AG10803 (cell line): ENCODE data around the gene SAMD4A.

Experiments
- DNase-seq: peaks from one replicate; pipeline ENCODE4 v3.0.0; 2010; ENCODE audit warnings: low read depth
- H3K4me3 ChIP-seq: 2 replicates; pipeline ENCODE4 v1.5.1; 2011; ENCODE audit warnings: mild to moderate bottlenecking, low read length, control low read depth
- CTCF ChIP-seq: conservative IDR thresholded peaks from 2 replicates; pipeline ENCODE4 v1.5.1; 2011; ENCODE audit warnings: mild to moderate bottlenecking, low read length, control low read depth, inconsistent platforms

SAMD4A gene

DNA sequence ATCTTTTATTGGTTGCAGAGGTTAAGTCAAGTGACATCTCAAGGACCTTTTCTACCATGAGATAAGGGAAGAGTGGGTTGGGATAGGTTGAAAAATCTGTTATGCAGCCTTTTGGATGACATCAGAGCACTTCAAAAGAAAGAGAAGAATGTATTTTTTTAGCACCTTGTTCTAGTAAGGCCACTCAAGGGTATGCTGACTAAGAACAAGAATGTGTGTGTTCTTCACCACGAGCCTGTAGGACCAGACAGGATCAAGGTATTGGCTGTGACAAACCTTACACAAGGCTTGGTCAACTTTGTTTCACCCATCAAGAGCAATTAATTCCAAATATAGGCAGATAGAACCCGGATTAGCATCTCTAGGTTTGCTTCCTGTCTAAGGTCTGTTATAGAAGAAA lies 142.5 kb downstream of the SAMD4A start:
- TF ChIP-seq CTCF: no peak
- H3K4me3 ChIP-seq: no peak overlapping the region
- DNase-seq: no peak

DNA sequence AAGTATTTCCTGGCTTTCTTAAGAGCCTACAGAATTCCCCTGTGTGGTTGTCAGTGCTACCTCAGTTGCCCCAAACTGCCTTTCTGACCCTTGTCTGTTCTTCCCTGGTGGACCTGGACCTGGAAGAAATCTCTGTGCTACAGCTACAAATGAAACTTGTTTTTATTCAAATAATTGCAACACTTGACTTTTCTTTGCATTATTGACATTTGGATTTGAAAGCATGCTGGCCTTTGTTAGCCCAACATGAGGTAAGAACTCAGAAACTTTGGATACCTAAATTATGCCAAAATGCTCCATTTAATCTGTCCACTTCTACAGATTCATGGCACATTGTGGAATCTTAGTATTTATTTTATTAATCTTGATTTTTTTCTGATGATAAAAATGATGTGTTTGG lies 142.9 kb downstream of the SAMD4A start:
- DNase-seq: no peak
- no peak overlapping the region for H3K4me3 ChIP-seq
- no peak for TF ChIP-seq CTCF

DNA sequence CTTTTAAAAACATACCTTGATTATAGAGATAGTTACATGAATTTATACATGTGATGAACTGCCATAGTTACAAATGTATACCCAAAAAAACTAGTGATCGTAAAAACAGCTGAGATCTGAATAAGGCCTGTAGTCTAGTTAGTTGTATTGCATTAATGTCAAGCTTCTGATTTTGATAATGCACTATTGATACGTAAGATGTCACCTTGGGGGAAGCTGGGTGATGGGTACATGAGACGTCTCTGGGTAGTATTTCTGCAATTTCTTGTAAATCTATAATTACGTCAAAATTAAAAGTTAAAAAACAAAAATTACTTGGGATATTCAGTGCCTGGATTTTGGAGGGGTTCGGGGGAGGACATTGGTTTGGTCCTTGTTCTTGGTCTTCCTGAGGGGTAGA lies 144.4 kb downstream of the SAMD4A start:
- no peak for TF ChIP-seq CTCF
- DNase-seq: no peak

GRCh38 chr14:54711812-54712464 lies 145.0 kb downstream of the SAMD4A start:
- DNase-seq: no peak
- TF ChIP-seq CTCF: no peak
- no peak overlapping the region for H3K4me3 ChIP-seq

More for the DNA sequence above, 144.4 kb downstream of the SAMD4A start:
- H3K4me3 ChIP-seq: no peak overlapping the region

GRCh38 chr14:54712465-54713200 lies 145.7 kb downstream of the SAMD4A start:
- no peak overlapping the region; the same call in 1 of the 2 replicates for H3K4me3 ChIP-seq
- no peak for TF ChIP-seq CTCF

GRCh38 chr14:54713379-54713778 lies 146.5 kb downstream of the SAMD4A start:
- DNase-seq: peak; percentile 86
- H3K4me3 ChIP-seq: no peak overlapping the region
- no peak for TF ChIP-seq CTCF

More at GRCh38 chr14:54712465-54713200, 145.7 kb downstream of the SAMD4A start:
- peak; percentile 49 for DNase-seq

DNA sequence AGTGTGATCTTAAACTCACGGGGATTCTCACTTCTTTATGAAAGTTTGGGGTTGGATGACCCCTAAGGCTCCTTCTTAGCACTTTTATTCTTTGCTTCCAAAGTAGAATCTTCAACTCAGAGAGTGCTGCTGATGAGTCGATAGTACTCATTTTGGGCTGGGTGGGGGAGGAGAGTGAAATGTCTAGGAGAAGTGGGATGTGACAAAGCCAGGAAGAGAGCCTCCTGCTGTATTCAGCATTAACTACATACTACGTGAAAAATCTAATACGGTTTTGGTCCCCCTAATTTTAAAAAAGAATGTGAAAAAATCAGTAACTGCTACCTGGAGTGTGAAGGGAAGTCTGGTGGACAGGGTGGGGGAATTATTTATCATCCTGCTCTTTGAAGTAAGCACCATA lies 148.3 kb downstream of the SAMD4A start:
- DNase-seq: peak; percentile 36
- peak; percentile 42 for TF ChIP-seq CTCF
- H3K4me3 ChIP-seq: no peak overlapping the region
